GM12891 (cell line): ENCODE measurements around the gene MSI2.

ENCODE experiments used
- POLR2A ChIP-seq: IDR thresholded peaks from 2 replicates; pipeline ENCODE4 v1.6.1; 2011; ENCODE audit warnings: low read depth, low read length, control low read depth
- POLR2AphosphoS5 ChIP-seq: IDR thresholded peaks from 2 replicates; pipeline ENCODE4 v1.6.1; 2011; ENCODE audit warnings: low read depth, low read length, control low read depth
- SPI1 ChIP-seq: IDR thresholded peaks from 2 replicates; pipeline ENCODE4 v1.6.1; 2011; ENCODE audit warnings: low read depth, low read length, control low read depth

- TF ChIP-seq POLR2A (no peak), SPI1 (no peak), POLR2AphosphoS5 (no peak)
These were observed 314.5 kb downstream of the MSI2 start for GRCh38 chr17:57570724-57571344.
